H1 (cell line): Measurements from ENCODE around the gene ITIH4. TPM values are rescaled to one million over a fixed set of nuclear protein-coding genes. Genes with fewer than 3 reads are reported as not detected.

ENCODE experiments used
- CTCF ChIA-PET: fragments of 300-600 bp; sonication (Branson Sonifier 250); formaldehyde crosslinking; loops from one replicate; lab custom pipeline; 2021; ENCODE audit not compliant: partially characterized antibody; lab: Charles Lee
- POLR2A ChIA-PET: fragments of 300-600 bp; sonication (Branson Sonifier 250); formaldehyde crosslinking; loops from one replicate; lab custom pipeline; 2021; ENCODE audit warnings: inconsistent platforms; ENCODE audit not compliant: partially characterized antibody; lab: Charles Lee
- DNase-seq, 2 experiments: peaks; one replicate each; pipeline versions ENCODE4 v3.0.0 to v3.0.0-alpha.2; 2010 to 2022; ENCODE audit warnings: low spot score in 2 of 2, low read depth in 1 of 2, mixed read lengths in 1 of 2
- FAIRE-seq: peaks from 2 replicates; lab custom pipeline; 2011; peaks lifted over from hg19 to GRCh38; lab: Jason Lieb, UNC
- H2AFZ ChIP-seq: 2 replicates; pipeline ENCODE4 v1.8.1; 2012; ENCODE audit warnings: low read length, inconsistent platforms
- H2AK5ac ChIP-seq: 2 replicates; pipeline ENCODE4 v1.6.1; 2013; ENCODE audit warnings: low read depth, low read length
- H2BK120ac ChIP-seq: replicated peaks from 2 replicates; pipeline ENCODE3; 2013; ENCODE audit warnings: low read depth, low read length, inconsistent platforms
- H2BK12ac ChIP-seq: 2 replicates; pipeline ENCODE4 v1.6.1; 2013; ENCODE audit warnings: low read depth, low read length
- H2BK15ac ChIP-seq: 2 replicates; pipeline ENCODE4 v1.6.1; 2013; ENCODE audit warnings: low read length
- H2BK20ac ChIP-seq: 2 replicates; pipeline ENCODE4 v1.6.1; 2013; ENCODE audit warnings: low read length
- H2BK5ac ChIP-seq: 2 replicates; pipeline ENCODE4 v1.6.1; 2013; ENCODE audit warnings: low read depth, low read length
- H3K14ac ChIP-seq: 2 replicates; pipeline ENCODE4 v1.6.1; 2013; ENCODE audit warnings: inconsistent platforms; ENCODE audit not compliant: insufficient read length
- H3K18ac ChIP-seq: 2 replicates; pipeline ENCODE4 v1.6.1; 2013; ENCODE audit warnings: low read length; ENCODE audit errors: extremely low read depth
- H3K23ac ChIP-seq: 2 replicates; pipeline ENCODE4 v1.6.1; 2013; ENCODE audit warnings: inconsistent platforms; ENCODE audit not compliant: insufficient read length
- H3K23me2 ChIP-seq: 2 replicates; pipeline ENCODE4 v1.6.1; 2013; ENCODE audit warnings: low read depth, low read length
- H3K27ac ChIP-seq: 2 replicates; pipeline ENCODE4 v1.6.1; 2011; ENCODE audit warnings: low read depth, low read length, inconsistent platforms
- H3K27me3 ChIP-seq, 4 experiments: replicated peaks in 1 of 4; 1 replicate in 1 of 4; 2 replicates in 3 of 4; pipeline versions ENCODE4 v1.6.1 to v1.8.1; 2011 to 2013; ENCODE audit warnings: low read length in 3 of 4, mild to moderate bottlenecking in 3 of 4, inconsistent platforms in 2 of 4, mixed read lengths in 2 of 4, moderate library complexity in 1 of 4; ENCODE audit not compliant: control insufficient read depth in 3 of 4, insufficient read depth in 3 of 4; ENCODE audit errors: extremely low read depth in 1 of 4
- H3K36me3 ChIP-seq, 4 experiments: 2 replicates each; pipeline versions ENCODE4 v1.6.1 to v1.8.1; 2011 to 2013; ENCODE audit warnings: mild to moderate bottlenecking in 4 of 4, low read length in 3 of 4, moderate library complexity in 2 of 4, control low read depth in 1 of 4, inconsistent platforms in 1 of 4; ENCODE audit not compliant: insufficient read depth in 4 of 4, control insufficient read depth in 2 of 4
- H3K4ac ChIP-seq: replicated peaks from 2 replicates; pipeline ENCODE3; 2013; ENCODE audit warnings: low read length, low read depth, mixed read lengths, inconsistent platforms; ENCODE audit not compliant: insufficient read length
- H3K4me1 ChIP-seq, 4 experiments: replicated peaks in 1 of 4; 1 replicate in 1 of 4; 2 replicates in 3 of 4; pipeline versions ENCODE4 v1.6.1 to v1.8.1; 2011 to 2013; ENCODE audit warnings: low read length in 3 of 4, inconsistent platforms in 2 of 4, mixed read lengths in 1 of 4; ENCODE audit not compliant: insufficient read depth in 4 of 4, control insufficient read depth in 3 of 4
- H3K4me2 ChIP-seq, 2 experiments: 2 replicates each; pipeline versions ENCODE4 v1.6.1 to v1.8.1; 2011 to 2013; ENCODE audit warnings: low read depth in 2 of 2, low read length in 2 of 2, control low read depth in 1 of 2, inconsistent platforms in 1 of 2, mild to moderate bottlenecking in 1 of 2; ENCODE audit not compliant: insufficient read depth in 1 of 2
- H3K4me3 ChIP-seq, 4 experiments: fragments of 200-600, 300-600 bp in 1 of 4; sonication (generic), shearing (Covaris generic), sonication (Bioruptor Twin) in 1 of 4; 2 replicates each; pipeline versions ENCODE4 v1.5.1 to v1.8.1; 2011 to 2016; ENCODE audit warnings: low read length in 4 of 4, low read depth in 3 of 4, control low read depth in 2 of 4, inconsistent platforms in 2 of 4, mild to moderate bottlenecking in 2 of 4, mixed read lengths in 1 of 4, moderate library complexity in 1 of 4; ENCODE audit not compliant: insufficient read depth in 2 of 4; ENCODE audit errors: extremely low read depth in 1 of 4
- H3K56ac ChIP-seq: replicated peaks from 2 replicates; pipeline ENCODE3; 2013; ENCODE audit warnings: low read depth, mild to moderate bottlenecking, mixed read lengths, low read length, inconsistent platforms; ENCODE audit not compliant: insufficient read length
- H3K79me1 ChIP-seq: 2 replicates; pipeline ENCODE4 v1.6.1; 2013; ENCODE audit warnings: low read depth, low read length, control low read depth
- H3K79me2 ChIP-seq, 2 experiments: 2 replicates each; pipeline versions ENCODE4 v1.6.1 to v1.8.1; 2012 to 2013; ENCODE audit warnings: low read length in 2 of 2, mild to moderate bottlenecking in 2 of 2, inconsistent platforms in 1 of 2; ENCODE audit not compliant: insufficient read depth in 2 of 2, control insufficient read depth in 1 of 2
- H3K9ac ChIP-seq, 4 experiments: replicated peaks in 1 of 4; 1 replicate in 1 of 4; 2 replicates in 3 of 4; pipeline versions ENCODE4 v1.6.1 to v1.8.1; 2011 to 2013; ENCODE audit warnings: low read depth in 3 of 4, low read length in 3 of 4, control low read depth in 2 of 4, mild to moderate bottlenecking in 2 of 4, moderate library complexity in 2 of 4, inconsistent platforms in 1 of 4; ENCODE audit errors: extremely low read depth in 1 of 4
- H3K9me3 ChIP-seq, 2 experiments: 2 replicates each; pipeline versions ENCODE4 v1.6.1 to v1.8.1; 2012 to 2013; ENCODE audit warnings: mild to moderate bottlenecking in 2 of 2, moderate library complexity in 2 of 2, control low read depth in 1 of 2, inconsistent platforms in 1 of 2, low read depth in 1 of 2, low read length in 1 of 2, mixed read lengths in 1 of 2; ENCODE audit not compliant: insufficient read depth in 2 of 2
- H4K20me1 ChIP-seq, 2 experiments: replicated peaks in 1 of 2; 2 replicates each; pipeline versions ENCODE3 to v1.8.1; 2011 to 2013; ENCODE audit warnings: inconsistent platforms in 2 of 2, low read length in 2 of 2, mild to moderate bottlenecking in 1 of 2; ENCODE audit not compliant: insufficient read depth in 2 of 2, control insufficient read depth in 1 of 2
- H4K5ac ChIP-seq: 2 replicates; pipeline ENCODE4 v1.6.1; 2013; ENCODE audit warnings: low read length, low read depth, mixed read lengths, inconsistent platforms; ENCODE audit not compliant: insufficient read length
- H4K8ac ChIP-seq: 2 replicates; pipeline ENCODE4 v1.8.0; 2013; ENCODE audit warnings: mild to moderate bottlenecking, moderate library complexity, low read length, inconsistent platforms; ENCODE audit not compliant: insufficient read depth; ENCODE audit errors: extremely low read depth
- H4K91ac ChIP-seq: replicated peaks from 2 replicates; pipeline ENCODE3; 2013; ENCODE audit warnings: low read length, mixed read lengths, inconsistent platforms; ENCODE audit not compliant: insufficient read length
- ASH2L ChIP-seq: fragments of 200-600, 300-600 bp; sonication (generic); IDR thresholded peaks from one replicate; pipeline ENCODE4 v1.7.1; 2017; ENCODE audit warnings: low read length
- EGR1 ChIP-seq: IDR thresholded peaks from 2 replicates; pipeline ENCODE4 v1.6.1; 2011; ENCODE audit warnings: low read depth, low read length, borderline replicate concordance
- GABPA ChIP-seq: IDR thresholded peaks from 2 replicates; pipeline ENCODE4 v1.6.1; 2011; ENCODE audit warnings: mild to moderate bottlenecking, low read length, moderate library complexity, borderline replicate concordance; ENCODE audit not compliant: insufficient read depth
- HDAC2 ChIP-seq, 2 experiments: fragments of 300-600 bp in 1 of 2; sonication (generic) in 1 of 2; IDR thresholded peaks; 2 replicates each; pipeline ENCODE4 v1.6.1; 2011 to 2012; ENCODE audit warnings: low read depth in 2 of 2, low read length in 2 of 2, mild to moderate bottlenecking in 2 of 2, moderate library complexity in 2 of 2, borderline replicate concordance in 1 of 2, inconsistent platforms in 1 of 2
- HDAC6 ChIP-seq: IDR thresholded peaks from one replicate; pipeline ENCODE4 v1.7.1; 2012; ENCODE audit warnings: low read depth, mild to moderate bottlenecking, inconsistent platforms, low read length, moderate library complexity
- POLR2A ChIP-seq, 2 experiments: IDR thresholded peaks; 1 replicate in 1 of 2; 2 replicates in 1 of 2; pipeline ENCODE4 v1.6.1; 2011; ENCODE audit warnings: low read depth in 2 of 2, low read length in 2 of 2, mild to moderate bottlenecking in 2 of 2; ENCODE audit errors: control extremely low read depth in 1 of 2
- RNF2 ChIP-seq: fragments of 200-900, 300-1000 bp; sonication (generic); IDR thresholded peaks from 2 replicates; pipeline ENCODE4 v1.7.1; 2016; ENCODE audit warnings: borderline replicate concordance, low read depth, mild to moderate bottlenecking, antibody characterized with exemption, low read length; ENCODE audit not compliant: poor library complexity, severe bottlenecking; ENCODE audit errors: missing control alignments
- SIX5 ChIP-seq: IDR thresholded peaks from 2 replicates; pipeline ENCODE4 v1.6.1; 2011; ENCODE audit warnings: mild to moderate bottlenecking, low read depth, low read length
- SUZ12 ChIP-seq: fragments of 200-600 bp; sonication (generic); IDR thresholded peaks from 2 replicates; pipeline ENCODE4 v1.6.1; 2012; ENCODE audit warnings: mild to moderate bottlenecking, inconsistent platforms, low read length, moderate library complexity, mixed read lengths
- ZNF274 ChIP-seq: IDR thresholded peaks from 2 replicates; pipeline ENCODE4 v1.7.0; 2012; ENCODE audit warnings: low read length, borderline replicate concordance; ENCODE audit errors: extremely low read depth
- WGBS, 2 experiments: shearing (Covaris generic) in 1 of 2; methylation state at CpG; one replicate each; pipeline versions ENCODE4 v1.1.6 to v1.1.7; 2013 to 2015; ENCODE audit warnings: low lambda C conversion rate in 2 of 2, mixed read lengths in 2 of 2, inconsistent platforms in 1 of 2, low coverage in 1 of 2, missing lambda C conversion rate in 1 of 2; ENCODE audit not compliant: insufficient replicate concordance in 2 of 2, insufficient coverage in 1 of 2, insufficient read length in 1 of 2; ENCODE audit errors: extremely low coverage in 1 of 2, missing lambda C conversion rate in 1 of 2; 5-methylcytosine and 5-hydroxymethylcytosine counted together
- polyA plus RNA-seq, 7 experiments: library from polyadenylated mRNA; depleted of rRNA in 3 of 7; stranded (reverse) in 5 of 7; unstranded in 2 of 7; fragments of >200 nt in 5 of 7; fragments of 200-250 nt in 2 of 7; gene quantifications; 1 replicate in 5 of 7; 2 replicates in 1 of 7; 4 replicates in 1 of 7; pipeline versions ENCODE4 v1.2.1 to v1.2.3, GENCODE V29; 2011 to 2013; ENCODE audit warnings: missing spikeins in 2 of 7, mixed read lengths in 2 of 7
- total RNA-seq: library from RNA; stranded (reverse); fragmentation: NEBNext Ultra II Directional; extraction: Animal tissue kit (Norgen Biotek cat#: 25700); gene quantifications from 2 replicates; pipeline ENCODE4 v1.2.1, GENCODE V29; 2021
- TF ChIP-seq, protein P1 (sequence below), 3 experiments: IDR thresholded peaks; 1 replicate in 2 of 3; 2 replicates in 1 of 3; pipeline versions ENCODE4 v1.5.1 to v1.6.1; 2011; ENCODE audit warnings: low read length in 3 of 3, mild to moderate bottlenecking in 3 of 3, inconsistent platforms in 2 of 3, low read depth in 1 of 3, moderate library complexity in 1 of 3; ENCODE audit not compliant: insufficient read depth in 1 of 3; ENCODE audit errors: control extremely low read depth in 1 of 3

The ITIH4 gene
- total and polyA plus RNA-seq, 2 of the 8 experiments (the other 6 are each of a cell fraction or from before 2014, with no cell fraction given) = 3.4 to 3.7 TPM

DNA sequence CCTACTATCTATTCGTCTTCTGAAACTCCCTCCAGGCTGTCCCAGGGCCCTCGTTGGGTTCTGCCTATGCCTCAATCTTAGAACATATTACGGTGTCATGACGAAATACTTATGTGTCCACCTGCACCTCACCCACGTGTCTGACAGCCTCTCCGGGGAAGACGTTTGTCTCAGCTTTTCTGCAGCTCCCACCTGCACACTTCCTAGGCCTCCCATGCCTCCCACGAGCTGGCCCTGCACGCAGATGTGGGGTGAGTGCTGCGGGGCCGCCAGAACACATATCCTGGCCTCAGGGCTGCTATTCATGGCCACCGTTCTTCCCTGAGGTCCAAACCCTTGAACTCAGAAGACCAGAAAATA lies 11.5 kb upstream of the ITIH4 start:
- Histone ChIP-seq H2BK20ac (no peak overlapping the region), H3K23ac (no peak overlapping the region), H3K4me3 (no peak overlapping the region), H3K14ac (no peak overlapping the region), H2AFZ (no peak overlapping the region), H3K23me2 (no peaks in the 10 kb centered on the region), H2BK12ac (no peak overlapping the region), H3K9ac (no peak overlapping the region), H3K79me2 (no peaks in the 10 kb centered on the region), H3K79me1 (no peaks in the 10 kb centered on the region; the same call in 1 of the 2 replicates), H3K18ac (no peak overlapping the region), H3K4me1 (no peaks in the 10 kb centered on the region), H4K5ac (no peak overlapping the region), H3K27me3 (no peaks in the 10 kb centered on the region), H3K9me3 (no peaks in the 10 kb centered on the region), H4K91ac (no peak overlapping the region), H3K4ac (no peak overlapping the region), H3K27ac (no peak overlapping the region), H2BK120ac (no peak overlapping the region), H3K36me3 (peaks cover 0 to 5% (median 2%) of the 10 kb centered on the region in 4 experiments; a peak in 3 of 8 replicates), H2AK5ac (no peak overlapping the region), H4K8ac (no peak overlapping the region; the same call in 1 of the 2 replicates)
- CTCF ChIA-PET = interaction anchor here (0.6 to 3.6 kb wide), 8 partner anchors 9 to 187 kb away, joined by 3 to 15 read pairs (median 3); no protein-coding TSS in a partner anchor
- no peak for DNase-seq
- POLR2A ChIA-PET = no interaction called here
- no peak for FAIRE-seq
- TF ChIP-seq HDAC2 (IDR thresholded peaks at IDR 0.05; ENCODE audit: borderline replicate concordance in 1 of 2, low read depth in 2 of 2, low read length in 2 of 2) = no peak
- no peak for TF ChIP-seq RNF2
- TF ChIP-seq, protein P1, sequence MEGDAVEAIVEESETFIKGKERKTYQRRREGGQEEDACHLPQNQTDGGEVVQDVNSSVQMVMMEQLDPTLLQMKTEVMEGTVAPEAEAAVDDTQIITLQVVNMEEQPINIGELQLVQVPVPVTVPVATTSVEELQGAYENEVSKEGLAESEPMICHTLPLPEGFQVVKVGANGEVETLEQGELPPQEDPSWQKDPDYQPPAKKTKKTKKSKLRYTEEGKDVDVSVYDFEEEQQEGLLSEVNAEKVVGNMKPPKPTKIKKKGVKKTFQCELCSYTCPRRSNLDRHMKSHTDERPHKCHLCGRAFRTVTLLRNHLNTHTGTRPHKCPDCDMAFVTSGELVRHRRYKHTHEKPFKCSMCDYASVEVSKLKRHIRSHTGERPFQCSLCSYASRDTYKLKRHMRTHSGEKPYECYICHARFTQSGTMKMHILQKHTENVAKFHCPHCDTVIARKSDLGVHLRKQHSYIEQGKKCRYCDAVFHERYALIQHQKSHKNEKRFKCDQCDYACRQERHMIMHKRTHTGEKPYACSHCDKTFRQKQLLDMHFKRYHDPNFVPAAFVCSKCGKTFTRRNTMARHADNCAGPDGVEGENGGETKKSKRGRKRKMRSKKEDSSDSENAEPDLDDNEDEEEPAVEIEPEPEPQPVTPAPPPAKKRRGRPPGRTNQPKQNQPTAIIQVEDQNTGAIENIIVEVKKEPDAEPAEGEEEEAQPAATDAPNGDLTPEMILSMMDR (IDR thresholded peaks at IDR 0.05; ENCODE audit: control extremely low read depth in 1 of 3, insufficient read depth in 1 of 3, low read depth in 1 of 3, low read length in 3 of 3) = no peak
- TF ChIP-seq ASH2L = no peak
- TF ChIP-seq HDAC6 = no peak
- no peak for TF ChIP-seq EGR1
- TF ChIP-seq GABPA = no peak
- no peak for TF ChIP-seq ZNF274
- no peak for TF ChIP-seq SIX5
- TF ChIP-seq POLR2A (IDR thresholded peaks at IDR 0.05; ENCODE audit: control extremely low read depth in 1 of 2, low read depth in 2 of 2, low read length in 2 of 2) = no peak
- no peak for TF ChIP-seq SUZ12
- TF ChIP-seq, all 59 proteins: peak for 0
- Histone ChIP-seq H3K56ac (no peak overlapping the region), H4K20me1 (peaks cover 0 to 6% of the 10 kb centered on the region in 2 experiments), H2BK15ac (no peak overlapping the region), H2BK5ac (no peak overlapping the region), H3K4me2 (no peak overlapping the region)
- WGBS, 2 experiments = 79% methylated on average over 12 of the region's 12 CpGs; no CpG with 5 or more reads in 1 of the 2 experiments
